Urinary bladder (tissue), 4 donors: ENCODE results near the gene TAP2. TPM values are rescaled to one million over a fixed set of nuclear protein-coding genes. Genes with fewer than 3 reads are reported as not detected.

ENCODE experiments used
- DNase-seq: peaks from one replicate; pipeline ENCODE4 v3.0.0-alpha.2; 2015; ENCODE audit errors: extremely low spot score
- H3K27ac ChIP-seq: one replicate; pipeline ENCODE4 v1.5.1; 2013; ENCODE audit warnings: low read depth, mild to moderate bottlenecking, moderate library complexity
- H3K36me3 ChIP-seq: one replicate; pipeline ENCODE4 v1.6.1; 2013; ENCODE audit warnings: mild to moderate bottlenecking, moderate library complexity; ENCODE audit not compliant: insufficient read depth
- H3K4me1 ChIP-seq: one replicate; pipeline ENCODE4 v1.6.1; 2013; ENCODE audit warnings: mild to moderate bottlenecking, moderate library complexity; ENCODE audit not compliant: insufficient read depth
- H3K4me3 ChIP-seq: one replicate; pipeline ENCODE4 v1.5.1; 2013; ENCODE audit warnings: low read depth, low read length
- WGBS: extraction: QIAGEN DNeasy Blood & Tissue Kit; methylation state at CpG from one replicate; pipeline ENCODE4 v1.1.7; 2013; 5-methylcytosine and 5-hydroxymethylcytosine counted together
- polyA plus RNA-seq: library from polyadenylated mRNA; stranded (reverse); fragments of 200-250 nt; gene quantifications from one replicate; pipeline ENCODE4 v1.2.3, GENCODE V29; 2013
- total RNA-seq: library from RNA; depleted of rRNA; stranded (reverse); fragments of >200 nt; gene quantifications from one replicate; pipeline ENCODE4 v1.2.3, GENCODE V29; 2014
- donor health status: healthy with polysubstance abuse.
- donor health status: healthy.

TAP2 gene
- total and polyA plus RNA-seq, 2 donors, result 14.0 to 18.5 TPM

- no peaks in the 10 kb centered on the region for H3K4me1 ChIP-seq
- no peak overlapping the region for H3K27ac ChIP-seq
- H3K36me3 ChIP-seq, result no peaks in the 10 kb centered on the region
- H3K4me3 ChIP-seq, result no peak overlapping the region
- no peak for DNase-seq
- WGBS, result 93% methylated on average over 16 of the region's 16 CpGs
These were observed 3.2 kb downstream of the TAP2 start for GRCh38 chr6:32835167-32835893.

GRCh38 chr6:32833664-32834063, 4.9 kb downstream of the TAP2 start:
- H3K27ac ChIP-seq, result no peak overlapping the region
- H3K4me3 ChIP-seq, result no peak overlapping the region
- no peak for DNase-seq
- no peaks in the 10 kb centered on the region for H3K36me3 ChIP-seq
- no peaks in the 10 kb centered on the region for H3K4me1 ChIP-seq
- 85% methylated on average over 5 of the region's 5 CpGs for WGBS

- no peaks in the 10 kb centered on the region for H3K36me3 ChIP-seq
- DNase-seq, result no peak
- no peak overlapping the region for H3K27ac ChIP-seq
- WGBS, result 84% methylated on average over 13 of the region's 13 CpGs
- no peaks in the 10 kb centered on the region for H3K4me1 ChIP-seq
- no peak overlapping the region for H3K4me3 ChIP-seq
These were observed 6.0 kb downstream of the TAP2 start for GRCh38 chr6:32832535-32832934.

GRCh38 chr6:32830936-32831335, 7.6 kb downstream of the TAP2 start:
- 79% methylated on average over 5 of the region's 5 CpGs for WGBS
- DNase-seq, result no peak
- Histone ChIP-seq H3K4me3 (no peak overlapping the region), H3K27ac (no peak overlapping the region), H3K36me3 (no peaks in the 10 kb centered on the region), H3K4me1 (no peaks in the 10 kb centered on the region)

- Histone ChIP-seq H3K4me3 (no peak overlapping the region), H3K27ac (no peak overlapping the region), H3K36me3 (no peaks in the 10 kb centered on the region), H3K4me1 (no peaks in the 10 kb centered on the region)
- 97% methylated on average over 5 of the region's 5 CpGs for WGBS
- DNase-seq, result no peak
These were observed 8.5 kb downstream of the TAP2 start for GRCh38 chr6:32830017-32830416.

GRCh38 chr6:32829495-32829894, 9.0 kb downstream of the TAP2 start:
- no peak overlapping the region for H3K4me3 ChIP-seq
- no peak for DNase-seq
- no peaks in the 10 kb centered on the region for H3K36me3 ChIP-seq
- WGBS, result 72% methylated on average over 7 of the region's 7 CpGs
- no peaks in the 10 kb centered on the region for H3K4me1 ChIP-seq
- H3K27ac ChIP-seq, result no peak overlapping the region

GRCh38 chr6:32827025-32827424, 11.5 kb downstream of the TAP2 start:
- DNase-seq, result no peak
- Histone ChIP-seq H3K36me3 (no peaks in the 10 kb centered on the region), H3K4me3 (no peak overlapping the region), H3K4me1 (no peaks in the 10 kb centered on the region), H3K27ac (no peak overlapping the region)
- 75% methylated on average over 3 of the region's 3 CpGs for WGBS

- H3K27ac ChIP-seq, result no peak overlapping the region
- no peaks in the 10 kb centered on the region for H3K4me1 ChIP-seq
- 45% methylated on average over 2 of the region's 2 CpGs for WGBS
- DNase-seq, result no peak
- no peak overlapping the region for H3K4me3 ChIP-seq
- no peaks in the 10 kb centered on the region for H3K36me3 ChIP-seq
These were observed 12.6 kb downstream of the TAP2 start for GRCh38 chr6:32825966-32826365.

- H3K4me3 ChIP-seq, result no peak overlapping the region
- H3K4me1 ChIP-seq, result peaks cover 1% of the 10 kb centered on the region
- no peak overlapping the region for H3K27ac ChIP-seq
- WGBS, result 60% methylated on average over 3 of the region's 3 CpGs
- H3K36me3 ChIP-seq, result no peaks in the 10 kb centered on the region
- DNase-seq, result no peak
These were observed 18.8 kb downstream of the TAP2 start for GRCh38 chr6:32819729-32820128.

GRCh38 chr6:32818867-32819266, 19.7 kb downstream of the TAP2 start:
- H3K36me3 ChIP-seq, result no peaks in the 10 kb centered on the region
- 62% methylated on average over 2 of the region's 2 CpGs for WGBS
- no peak for DNase-seq
- peaks cover 1% of the 10 kb centered on the region for H3K4me1 ChIP-seq
- no peak overlapping the region for H3K4me3 ChIP-seq
- no peak overlapping the region for H3K27ac ChIP-seq

DNA sequence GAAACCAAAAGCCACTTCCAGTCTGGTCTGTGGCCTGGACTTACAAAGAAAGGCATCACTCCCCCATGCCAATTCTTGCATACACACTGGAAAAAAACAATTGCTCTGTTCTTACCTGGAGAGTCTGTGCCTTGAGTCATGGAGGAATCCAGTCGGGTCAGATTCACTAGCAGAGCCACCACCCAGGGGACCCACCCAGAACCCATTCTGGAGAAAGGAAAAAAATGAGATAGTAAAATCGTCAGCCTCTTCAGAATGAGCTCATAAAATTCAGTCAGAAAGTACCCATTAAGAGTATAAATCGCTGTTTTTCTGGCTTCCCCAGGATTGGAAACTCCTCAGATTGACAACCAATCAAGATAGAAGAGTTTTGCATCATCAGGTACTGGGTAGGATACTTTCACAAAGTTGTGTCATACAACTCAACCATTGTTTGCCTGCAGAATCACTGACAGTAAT, 21.8 kb downstream of the TAP2 start, which contains the start of gene HLA-DOB:
TSS of gene HLA-DOB (minus strand) at position 257 of the 459 bp plus-strand sequence. CDS start at position 206, 51 bp downstream.
- Histone ChIP-seq H3K27ac (no peak within 1 kb of the TSS), H3K36me3 (no peaks in the 10 kb centered on the region), H3K4me3 (no peak within 1 kb of the TSS), H3K4me1 (peaks cover 1% of the 10 kb centered on the region)
- DNase-seq, result peak; percentile 51
- WGBS, result 36% methylated on average over 3 of the region's 3 CpGs

DNA sequence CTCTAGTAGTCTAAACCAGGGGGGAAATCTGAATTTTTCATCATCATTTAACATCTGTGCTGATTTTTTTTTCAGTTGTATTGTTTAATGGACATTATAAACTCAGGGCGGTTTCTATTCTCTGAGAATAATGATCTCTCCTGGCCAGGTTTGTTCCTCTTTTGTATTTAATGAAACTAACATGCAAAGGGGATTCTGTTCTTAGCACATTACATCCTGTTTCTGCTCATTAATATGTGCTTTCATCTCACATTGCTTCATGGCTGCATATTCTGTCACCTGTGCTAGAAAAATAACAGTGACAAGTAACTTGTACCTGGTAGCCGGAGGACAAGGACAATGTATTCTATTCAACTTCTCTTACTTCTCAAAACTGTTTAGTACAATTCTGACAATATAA, 22.5 kb downstream of the TAP2 start:
- Histone ChIP-seq H3K4me1 (peaks cover 1% of the 10 kb centered on the region), H3K4me3 (no peak overlapping the region), H3K36me3 (no peaks in the 10 kb centered on the region), H3K27ac (no peak overlapping the region)
- WGBS, result 88% methylated on average over 2 of the region's 2 CpGs
- no peak for DNase-seq

- DNase-seq, result no peak
- H3K4me3 ChIP-seq, result no peak overlapping the region
- no peaks in the 10 kb centered on the region for H3K36me3 ChIP-seq
- 78% methylated on average over 5 of the region's 5 CpGs for WGBS
- H3K27ac ChIP-seq, result no peak overlapping the region
- peaks cover 1% of the 10 kb centered on the region for H3K4me1 ChIP-seq
These were observed 23.4 kb downstream of the TAP2 start for GRCh38 chr6:32815115-32815514.

DNA sequence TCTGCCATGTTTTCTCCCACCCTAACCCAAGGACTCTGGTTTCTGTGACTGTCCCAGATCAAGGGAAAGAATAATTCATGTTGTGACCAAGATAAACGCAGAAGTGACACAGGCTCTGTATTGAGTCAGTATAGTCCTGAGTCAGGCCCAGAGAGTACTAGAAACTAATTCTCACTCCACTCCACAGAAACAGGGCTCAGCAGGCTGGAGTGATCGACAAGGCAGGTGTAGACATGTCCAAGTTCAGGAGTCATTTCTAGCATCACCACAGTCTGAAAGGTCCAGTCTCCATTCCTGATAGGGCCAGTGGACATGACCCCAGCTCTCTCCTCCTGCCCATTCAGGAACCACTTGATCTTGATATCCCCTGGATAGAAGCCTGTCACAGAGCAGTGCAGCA, 24.4 kb downstream of the TAP2 start:
- WGBS, result 72% methylated on average over 2 of the region's 2 CpGs
- Histone ChIP-seq H3K4me3 (no peak overlapping the region), H3K27ac (no peak overlapping the region), H3K36me3 (no peaks in the 10 kb centered on the region), H3K4me1 (peaks cover 1% of the 10 kb centered on the region)
- no peak for DNase-seq
